ENCODE measurements around the gene RASA3.
A peak's percentile ranks its signal among the peaks of the same experiment; 100 is the strongest.

Gene RASA3

GRCh38 chr13:113946409-113947181, 185.8 kb downstream of the RASA3 start:
- DNase-seq = no peak

- no peak for DNase-seq
These were observed 186.5 kb downstream of the RASA3 start for GRCh38 chr13:113945857-113946408.

DNA sequence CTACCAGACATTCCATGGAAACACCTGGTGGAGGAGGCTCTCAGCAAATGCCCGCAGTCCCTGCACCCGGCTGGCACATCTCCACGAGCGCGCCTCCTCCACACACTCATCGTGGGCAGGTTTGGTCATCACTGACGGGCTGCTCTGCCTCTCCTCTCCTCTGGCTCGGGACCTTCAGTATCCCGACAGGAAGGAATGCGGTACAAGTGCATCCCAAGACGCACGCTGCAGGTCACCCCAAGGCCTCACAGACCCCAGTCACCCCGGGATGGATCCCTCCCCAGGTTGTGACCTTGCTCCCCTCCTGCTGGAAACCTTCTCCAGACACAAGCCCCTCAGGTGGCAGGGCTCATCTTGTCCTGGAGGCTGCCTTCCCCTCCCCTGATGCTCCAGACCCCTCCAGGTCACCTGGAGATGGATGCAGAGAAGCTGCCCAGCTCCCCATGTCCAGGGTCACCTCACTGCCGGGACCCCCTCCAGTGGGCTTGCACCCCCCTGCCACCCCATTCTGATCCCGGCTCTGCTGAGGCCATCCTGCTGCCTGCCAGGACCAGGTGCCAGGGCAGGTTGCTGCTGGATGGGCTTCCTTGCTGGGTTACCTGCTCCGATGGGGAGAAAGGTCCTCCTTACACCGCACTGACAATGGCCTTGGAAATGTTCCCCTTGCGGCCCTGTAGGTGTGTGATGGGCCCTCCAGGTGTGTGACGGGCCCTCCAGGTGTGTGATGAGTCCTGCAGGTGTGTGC, 188.4 kb downstream of the RASA3 start:
- no peak for DNase-seq

DNA sequence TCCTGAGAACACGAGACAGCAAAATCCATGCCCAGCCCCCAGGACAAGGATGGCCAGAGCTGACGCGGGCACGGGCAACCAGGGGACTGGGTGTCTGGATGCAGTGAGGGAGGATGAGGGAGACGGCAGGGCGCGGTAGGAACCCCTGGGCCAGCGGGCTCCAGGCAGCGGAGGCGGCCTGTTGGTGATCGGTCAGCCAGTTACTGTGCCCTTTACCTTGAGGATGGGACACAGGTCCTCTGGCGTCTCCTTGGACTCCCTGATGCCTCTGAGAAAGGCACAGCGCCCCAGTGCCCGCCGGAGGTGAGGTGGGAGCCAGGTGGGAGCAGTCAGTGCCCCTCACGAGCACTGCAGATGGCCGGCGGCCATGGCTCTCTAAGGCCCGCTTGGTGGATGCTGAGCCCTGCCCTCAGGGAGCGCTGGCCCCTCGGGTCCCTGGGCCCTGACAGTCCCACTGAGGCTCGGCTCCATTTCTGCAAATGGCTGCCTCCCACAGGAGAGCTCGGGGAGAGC, 189.8 kb downstream of the RASA3 start:
- DNase-seq = no peak

GRCh38 chr13:113941571-113942191, 190.7 kb downstream of the RASA3 start:
- DNase-seq = no peak

DNA sequence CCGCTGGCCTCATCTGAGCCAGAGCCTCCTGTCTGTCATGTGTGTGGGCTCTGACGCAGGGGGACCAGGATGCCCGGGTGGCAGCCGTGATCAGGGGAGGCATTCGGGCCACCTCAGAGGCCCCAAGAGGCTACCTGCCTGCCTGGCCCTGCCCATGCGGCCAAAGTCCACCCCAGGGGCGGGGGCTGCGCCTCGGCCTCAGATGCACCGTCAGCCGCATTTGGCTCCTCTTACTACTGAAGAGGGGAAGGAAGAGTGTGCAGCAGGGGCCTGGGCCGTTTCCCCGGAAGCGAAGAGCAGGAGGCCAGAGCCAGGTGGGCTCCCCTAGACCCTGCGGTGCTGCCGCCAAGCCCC, 192.5 kb downstream of the RASA3 start:
- DNase-seq = no peak

- no peak for DNase-seq
These were observed 193.1 kb downstream of the RASA3 start for GRCh38 chr13:113939129-113939943.

GRCh38 chr13:113938716-113939115, 193.7 kb downstream of the RASA3 start:
- no peak for DNase-seq

GRCh38 chr13:113938246-113938645, 194.2 kb downstream of the RASA3 start:
- DNase-seq = no peak

DNA sequence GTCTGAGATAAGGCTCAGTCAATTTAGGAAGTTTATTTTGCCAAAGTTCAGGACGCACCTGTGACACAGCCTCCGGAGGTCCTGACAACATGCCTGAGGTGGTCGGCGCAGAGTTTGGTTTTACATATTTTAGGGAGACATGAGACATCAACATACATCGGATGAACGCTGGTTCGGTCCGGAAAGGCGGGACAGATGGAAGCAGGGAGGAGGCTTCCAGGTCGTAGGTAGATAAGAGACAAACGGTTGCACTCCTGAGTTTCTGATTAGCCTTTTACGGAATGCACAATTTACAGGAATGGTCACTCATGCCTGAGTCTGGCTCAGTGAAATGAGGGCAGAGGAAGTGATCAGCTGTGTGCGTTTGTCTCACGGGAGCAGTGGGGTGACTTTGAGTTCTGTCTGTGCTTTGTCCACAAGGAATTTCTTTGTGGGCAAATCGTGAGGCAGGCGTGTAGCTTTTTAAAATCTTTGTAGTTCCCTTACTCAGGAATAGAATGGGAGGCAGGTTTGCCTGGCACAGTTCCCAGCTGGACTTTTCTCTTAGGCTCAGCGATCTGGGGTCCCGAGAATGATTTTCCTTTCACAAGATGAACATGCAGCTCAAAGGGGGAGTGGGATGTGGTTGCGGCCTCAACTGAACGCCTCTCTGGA, 194.8 kb downstream of the RASA3 start:
- DNase-seq = no peak

GRCh38 chr13:113937073-113937472, 195.3 kb downstream of the RASA3 start:
- no peak for DNase-seq

DNA sequence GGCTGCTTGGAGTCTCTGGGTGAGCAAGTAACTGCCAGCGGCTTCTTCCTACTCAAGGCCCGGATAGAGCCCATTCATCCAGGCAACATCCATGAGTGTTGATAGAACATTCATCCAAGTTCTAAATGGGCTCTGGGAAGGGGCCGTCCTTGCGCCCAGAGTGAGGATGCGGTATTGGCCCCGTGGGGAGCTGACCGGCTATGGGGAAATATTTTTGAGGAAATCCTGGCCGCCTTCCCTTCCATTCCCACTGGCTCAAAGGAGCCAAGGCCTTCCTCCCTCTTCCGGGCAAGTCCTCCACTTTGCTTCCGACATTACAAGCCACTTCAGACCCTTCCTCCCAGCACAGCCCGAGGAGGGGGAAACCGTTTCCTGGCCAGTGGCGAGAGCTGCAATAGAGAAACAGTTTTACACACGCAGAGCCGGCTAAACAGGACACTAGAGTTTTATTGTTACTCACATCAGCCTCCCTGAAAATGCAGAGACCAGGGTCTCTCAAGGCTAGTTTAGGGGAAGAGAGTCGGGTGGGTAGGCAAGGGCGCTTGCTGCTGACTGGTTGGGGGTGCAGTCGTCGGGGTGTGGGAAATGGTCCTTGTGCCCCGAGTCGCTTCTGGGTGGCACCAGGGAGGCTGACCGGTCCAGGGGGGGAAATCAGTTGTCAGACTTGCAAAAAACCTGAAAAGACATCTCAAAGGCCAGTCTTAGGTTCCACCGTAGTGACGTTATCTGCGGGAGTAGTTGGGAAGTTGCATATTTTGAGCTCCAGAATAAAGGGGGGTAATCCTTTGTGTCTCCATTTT, 196.1 kb downstream of the RASA3 start:
- no peak for DNase-seq

- no peak for DNase-seq
These were observed 197.2 kb downstream of the RASA3 start for GRCh38 chr13:113935001-113935844.

- no peak for DNase-seq
These were observed 197.8 kb downstream of the RASA3 start for GRCh38 chr13:113934576-113934975.

DNA sequence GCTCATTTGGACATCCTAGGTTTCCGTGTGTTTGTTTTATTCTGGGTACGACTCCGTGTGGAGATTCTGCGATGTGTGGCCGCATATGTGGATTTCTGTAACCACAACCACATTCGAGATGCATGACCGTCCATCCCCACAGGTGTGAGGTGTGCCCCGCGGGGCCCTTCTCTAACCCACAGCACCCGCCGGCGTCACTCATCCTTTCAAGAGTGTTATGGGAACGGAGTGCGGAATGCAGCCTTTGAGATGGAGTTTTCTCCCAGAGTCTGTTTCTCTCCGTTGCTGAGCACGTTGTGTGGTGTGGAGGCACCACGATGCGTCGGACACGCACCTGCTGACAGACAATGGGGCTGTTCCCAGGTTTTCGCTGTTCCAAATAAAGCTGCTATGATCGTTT, 198.5 kb downstream of the RASA3 start:
- no peak for DNase-seq

- DNase-seq = no peak
These were observed 200.5 kb downstream of the RASA3 start for GRCh38 chr13:113931841-113932459.

- peak in 1 of 4 experiments; percentile 9 for DNase-seq
These were observed 201.5 kb downstream of the RASA3 start for GRCh38 chr13:113930671-113931637.
